ENCODE data around the gene AFG1L. TPM values are rescaled to one million over a fixed set of nuclear protein-coding genes. Genes with fewer than 3 reads are reported as not detected.

AFG1L gene
- polyA plus RNA-seq, 1 of the 3 experiments (the other 2 are of a cell fraction) = 0.71 TPM

- H3K27me3 ChIP-seq (ENCODE audit: insufficient read depth) = no peaks in the 10 kb centered on the region
- no peak for DNase-seq
- H2AFZ ChIP-seq (ENCODE audit: low read depth) = no peak overlapping the region
- H3F3A ChIP-seq (replicated peaks; ENCODE audit: insufficient read depth) = no peaks in the 10 kb centered on the region
- no peaks in the 10 kb centered on the region for H3K9me3 ChIP-seq
- H3K79me2 ChIP-seq (ENCODE audit: insufficient read depth) = no peaks in the 10 kb centered on the region
- no peak for TF ChIP-seq RXRA (IDR thresholded peaks at IDR 0.05; ENCODE audit: borderline replicate concordance, low read depth)
- TF ChIP-seq RFX5 (IDR thresholded peaks at IDR 0.05; ENCODE audit: low read length) = no peak
- no peak for TF ChIP-seq ZBTB33 (IDR thresholded peaks at IDR 0.05; ENCODE audit: borderline replicate concordance, low read depth)
- TF ChIP-seq GABPA (IDR thresholded peaks at IDR 0.05; ENCODE audit: low read depth) = no peak
- TF ChIP-seq PBX3 (IDR thresholded peaks at IDR 0.05) = no peak
- TF ChIP-seq SIN3A (IDR thresholded peaks at IDR 0.05; ENCODE audit: borderline replicate concordance, low read depth, low read length) = no peak
- no peak for TF ChIP-seq EZH2phosphoT487 (IDR thresholded peaks at IDR 0.05; ENCODE audit: borderline replicate concordance, low read depth)
- no peak for TF ChIP-seq FOXM1 (IDR thresholded peaks at IDR 0.05; ENCODE audit: low read depth)
- TF ChIP-seq NRF1 (IDR thresholded peaks at IDR 0.05; ENCODE audit: low read depth, low read length) = no peak
- TF ChIP-seq JUND (IDR thresholded peaks at IDR 0.05) = no peak
- no peak overlapping the region for H3K27ac ChIP-seq (ENCODE audit: low read depth in 2 of 2, low read length in 1 of 2)
- ChIA-PET POLR2A (no interaction called here), CTCF (interaction anchor here (0.9 to 1.3 kb wide), 2 partner anchors 14 to 369 kb away, joined by 3 to 4 read pairs; no protein-coding TSS in a partner anchor)
- no peak overlapping the region for H3K4me3 ChIP-seq (ENCODE audit: low read depth in 2 of 2, low read length in 1 of 2)
- 100% methylated on average over 1 of the region's 1 CpG for WGBS (ENCODE audit: low lambda C conversion rate)
- H3K9ac ChIP-seq = no peak overlapping the region
- H4K20me1 ChIP-seq (ENCODE audit: insufficient read depth) = no peaks in the 10 kb centered on the region
- H3K4me1 ChIP-seq (ENCODE audit: control insufficient read depth in 1 of 2, insufficient read depth in 2 of 2, low read depth in 1 of 2, low read length in 1 of 2) = no peaks in the 10 kb centered on the region
- no peak overlapping the region for H3K4me2 ChIP-seq
- no peaks in the 10 kb centered on the region for H3K36me3 ChIP-seq (replicated peaks in 1 of 2; ENCODE audit: control insufficient read depth in 1 of 2, insufficient read depth in 2 of 2, low read length in 1 of 2)
- no peaks in the 10 kb centered on the region; the same call in 1 of the 2 replicates for H3K9me2 ChIP-seq
Observed at GRCh38 chr6:108484016-108484415, 189.2 kb downstream of the AFG1L start.

- ChIA-PET CTCF (no interaction called here), POLR2A (no interaction called here)
- Histone ChIP-seq H3K4me1 (ENCODE audit: control insufficient read depth in 1 of 2, insufficient read depth in 2 of 2, low read depth in 1 of 2, low read length in 1 of 2) (no peaks in the 10 kb centered on the region), H4K20me1 (ENCODE audit: insufficient read depth) (no peaks in the 10 kb centered on the region), H3K9me3 (no peaks in the 10 kb centered on the region), H3K9ac (no peak overlapping the region), H3K79me2 (ENCODE audit: insufficient read depth) (no peaks in the 10 kb centered on the region), H3F3A (replicated peaks; ENCODE audit: insufficient read depth) (no peaks in the 10 kb centered on the region), H3K9me2 (no peaks in the 10 kb centered on the region), H3K27ac (ENCODE audit: low read depth in 2 of 2, low read length in 1 of 2) (no peak overlapping the region), H3K4me3 (ENCODE audit: low read depth in 2 of 2, low read length in 1 of 2) (no peak overlapping the region), H2AFZ (ENCODE audit: low read depth) (no peak overlapping the region), H3K27me3 (ENCODE audit: insufficient read depth) (no peaks in the 10 kb centered on the region), H3K4me2 (no peak overlapping the region), H3K36me3 (replicated peaks in 1 of 2; ENCODE audit: control insufficient read depth in 1 of 2, insufficient read depth in 2 of 2, low read length in 1 of 2) (no peaks in the 10 kb centered on the region)
- 90% methylated on average over 5 of the region's 5 CpGs for WGBS (ENCODE audit: low lambda C conversion rate)
- TF ChIP-seq GATA2 (CRISPR knock-in tag; IDR thresholded peaks at IDR 0.05) = no peak
- TF ChIP-seq FOSL2 (IDR thresholded peaks at IDR 0.05; ENCODE audit: borderline replicate concordance, low read depth) = no peak
- TF ChIP-seq POLR2AphosphoS5 (IDR thresholded peaks at IDR 0.05; ENCODE audit: low read depth, low read length) = no peak
- no peak for TF ChIP-seq EP300 (IDR thresholded peaks at IDR 0.05; ENCODE audit: borderline replicate concordance in 1 of 2, low read depth in 1 of 2, low read length in 1 of 2)
- no peak for TF ChIP-seq ZBTB33 (IDR thresholded peaks at IDR 0.05; ENCODE audit: borderline replicate concordance, low read depth)
- no peak for TF ChIP-seq CHD2 (IDR thresholded peaks at IDR 0.05; ENCODE audit: low read length, partially characterized antibody)
- TF ChIP-seq YY1 (IDR thresholded peaks at IDR 0.05; ENCODE audit: low read depth) = no peak
- TF ChIP-seq GABPA (IDR thresholded peaks at IDR 0.05; ENCODE audit: low read depth) = no peak
- TF ChIP-seq ELF1 (IDR thresholded peaks at IDR 0.05) = no peak
- TF ChIP-seq NRF1 (IDR thresholded peaks at IDR 0.05; ENCODE audit: low read depth, low read length) = no peak
- TF ChIP-seq EZH2phosphoT487 (IDR thresholded peaks at IDR 0.05; ENCODE audit: borderline replicate concordance, low read depth) = no peak
- no peak for TF ChIP-seq RAD21 (IDR thresholded peaks at IDR 0.05; ENCODE audit: low read length)
- TF ChIP-seq TAF1 (IDR thresholded peaks at IDR 0.05; ENCODE audit: borderline replicate concordance, low read depth, low read length) = no peak
- DNase-seq = no peak
Observed at GRCh38 chr6:108489699-108490098, 194.8 kb downstream of the AFG1L start.

Measured in SK-N-SH (cell line).